Psoas muscle (tissue), 8 donors: ENCODE data around the gene RNF39. TPM values are rescaled to one million over a fixed set of nuclear protein-coding genes. Genes with fewer than 3 reads are reported as not detected.

Experiments used
- ATAC-seq, 4 donors: fragments of 200-7000 bp; cut with Tn5 transposase; one replicate each; pipeline ENCODE4 v1.9.1; 2020; ENCODE audit warnings: moderate library complexity in 3 of 4, mild to moderate bottlenecking in 2 of 4
- DNase-seq, 2 donors: peaks; one replicate each; pipeline ENCODE4 v3.0.0-alpha.2; 2020
- H3K27ac ChIP-seq: fragments of 200-600 bp; one replicate; pipeline ENCODE4 v1.8.0; 2022
- H3K27me3 ChIP-seq, 3 donors: fragments of 200-600 bp in 1 of 3; one replicate each; pipeline versions ENCODE4 v1.6.1 to v1.8.0; 2013 to 2022; ENCODE audit warnings: low read length in 2 of 3, mild to moderate bottlenecking in 2 of 3, moderate library complexity in 1 of 3; ENCODE audit not compliant: insufficient read depth in 3 of 3
- H3K36me3 ChIP-seq, 2 donors: fragments of 200-600 bp in 1 of 2; one replicate each; pipeline versions ENCODE4 v1.6.1 to v1.8.0; 2013 to 2022; ENCODE audit warnings: low read depth in 1 of 2, mild to moderate bottlenecking in 1 of 2, moderate library complexity in 1 of 2; ENCODE audit not compliant: insufficient read depth in 1 of 2
- H3K4me1 ChIP-seq: fragments of 200-600 bp; one replicate; pipeline ENCODE4 v1.8.0; 2022
- H3K4me3 ChIP-seq: fragments of 200-600 bp; one replicate; pipeline ENCODE4 v1.8.0; 2022; ENCODE audit warnings: mild to moderate bottlenecking
- H3K9me3 ChIP-seq: fragments of 200-600 bp; one replicate; pipeline ENCODE4 v1.8.0; 2022
- WGBS, 3 donors: extraction: QIAGEN DNeasy Blood & Tissue Kit; methylation state at CpG; one replicate each; pipeline versions ENCODE4 v1.1.6 to v1.1.7; 2013; 5-methylcytosine and 5-hydroxymethylcytosine counted together
- intact Hi-C, 2 donors: fragments of 100-400 bp; cut with DNase I; formaldehyde crosslinking; loops; one replicate each; pipeline versions ENCODE4 v1.11.0 to v1.14.2; 2022
- polyA plus RNA-seq, 3 donors: library from polyadenylated mRNA; stranded (reverse); fragments of 200-250 nt; gene quantifications; one replicate each; pipeline ENCODE4 v1.2.3, GENCODE V29; 2013
- total RNA-seq, 4 donors: library from RNA; stranded (reverse); fragmentation: NEBNext Ultra II Directional in 2 of 4; extraction: Animal tissue kit (Norgen Biotek cat#: 25700) in 2 of 4; gene quantifications; one replicate each; pipeline versions ENCODE4 v1.2.1 to v1.2.4, GENCODE V29; 2021 to 2023
- TF ChIP-seq, protein P1 (sequence below): fragments of 200-600 bp; IDR thresholded peaks from one replicate; pipeline ENCODE4 v1.8.0; 2022; ENCODE audit warnings: antibody characterized with exemption
- donor health status: healthy with polysubstance abuse.
- donor health status: DM: no; HTN: no; CAD: no; lungs with moderate emphysema.
- donor health status: Bipolar disorder and iron deficiency.
- donor health status: healthy.
- donor health status: DM: yes; HTN: yes; CAD: no.
- donor health status: DM: no; HTN: no; CAD: no.
- donor health status: DM: no; HTN: no; CAD: no.
- donor health status: DM: yes; HTN: yes; CAD: no.

RNF39 gene
- total and polyA plus RNA-seq, 7 donors, result 0.03 TPM; not detected in 6

DNA sequence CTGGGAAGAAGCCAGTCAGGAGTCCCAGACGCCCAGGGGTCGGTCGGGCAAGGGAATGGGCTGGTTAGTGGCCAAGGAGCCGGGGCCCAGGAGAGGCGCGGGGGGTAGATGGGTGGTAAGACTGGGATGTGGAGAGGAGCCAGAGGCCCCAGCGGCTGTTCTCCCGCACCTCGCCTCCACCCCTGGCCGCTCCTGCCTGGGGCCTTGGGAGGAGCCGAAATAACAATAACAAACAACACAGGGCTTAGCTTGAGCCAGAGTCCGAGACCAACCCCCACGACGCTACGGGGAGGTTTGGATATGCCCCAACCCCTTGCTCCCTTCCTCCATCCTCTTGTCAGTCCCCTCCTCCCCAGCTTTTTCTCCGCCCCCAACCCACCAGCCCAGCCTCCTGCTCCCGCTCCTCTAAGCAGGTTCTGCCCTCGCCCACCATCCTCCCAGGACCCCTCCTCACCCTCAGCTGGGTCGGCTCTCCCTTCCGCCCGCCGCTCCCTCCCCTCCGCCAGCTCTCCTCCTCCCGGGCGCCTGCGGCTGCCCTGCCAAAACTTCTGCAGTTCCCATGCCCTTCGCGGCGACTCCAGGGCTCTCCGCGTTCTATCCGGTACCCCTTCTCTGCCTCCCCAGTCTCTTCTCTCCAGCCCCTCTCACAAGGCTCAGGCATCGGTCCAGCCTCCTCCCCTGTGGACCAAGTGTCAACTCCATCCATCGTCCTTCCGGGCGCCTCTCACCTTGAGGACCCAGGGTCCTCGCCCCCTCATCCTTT is 1.1 kb downstream of the RNF39 start:
- whole genome bisulfite sequencing, 3 donors, result 3 to 9% (median 5%) methylated on average over 33 to 37 of the region's 37 CpGs
- TF ChIP-seq, protein P1, sequence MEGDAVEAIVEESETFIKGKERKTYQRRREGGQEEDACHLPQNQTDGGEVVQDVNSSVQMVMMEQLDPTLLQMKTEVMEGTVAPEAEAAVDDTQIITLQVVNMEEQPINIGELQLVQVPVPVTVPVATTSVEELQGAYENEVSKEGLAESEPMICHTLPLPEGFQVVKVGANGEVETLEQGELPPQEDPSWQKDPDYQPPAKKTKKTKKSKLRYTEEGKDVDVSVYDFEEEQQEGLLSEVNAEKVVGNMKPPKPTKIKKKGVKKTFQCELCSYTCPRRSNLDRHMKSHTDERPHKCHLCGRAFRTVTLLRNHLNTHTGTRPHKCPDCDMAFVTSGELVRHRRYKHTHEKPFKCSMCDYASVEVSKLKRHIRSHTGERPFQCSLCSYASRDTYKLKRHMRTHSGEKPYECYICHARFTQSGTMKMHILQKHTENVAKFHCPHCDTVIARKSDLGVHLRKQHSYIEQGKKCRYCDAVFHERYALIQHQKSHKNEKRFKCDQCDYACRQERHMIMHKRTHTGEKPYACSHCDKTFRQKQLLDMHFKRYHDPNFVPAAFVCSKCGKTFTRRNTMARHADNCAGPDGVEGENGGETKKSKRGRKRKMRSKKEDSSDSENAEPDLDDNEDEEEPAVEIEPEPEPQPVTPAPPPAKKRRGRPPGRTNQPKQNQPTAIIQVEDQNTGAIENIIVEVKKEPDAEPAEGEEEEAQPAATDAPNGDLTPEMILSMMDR, result no peak
- H3K9me3 ChIP-seq, result no peaks in the 10 kb centered on the region
- intact Hi-C loops, result no loop called here
- H3K27ac ChIP-seq, result no peak overlapping the region
- H3K4me3 ChIP-seq, result peak overlapping the region; percentile 46
- peaks cover 8% of the 10 kb centered on the region for H3K4me1 ChIP-seq
- DNase-seq, result no peak
- peak in 1 of 4 donors; percentile 28 for ATAC-seq
- H3K27me3 ChIP-seq, result peaks cover 0 to 87% (median 35%) of the 10 kb centered on the region in 3 donors
- H3K36me3 ChIP-seq, result peaks cover 0 to 9% of the 10 kb centered on the region in 2 donors

DNA sequence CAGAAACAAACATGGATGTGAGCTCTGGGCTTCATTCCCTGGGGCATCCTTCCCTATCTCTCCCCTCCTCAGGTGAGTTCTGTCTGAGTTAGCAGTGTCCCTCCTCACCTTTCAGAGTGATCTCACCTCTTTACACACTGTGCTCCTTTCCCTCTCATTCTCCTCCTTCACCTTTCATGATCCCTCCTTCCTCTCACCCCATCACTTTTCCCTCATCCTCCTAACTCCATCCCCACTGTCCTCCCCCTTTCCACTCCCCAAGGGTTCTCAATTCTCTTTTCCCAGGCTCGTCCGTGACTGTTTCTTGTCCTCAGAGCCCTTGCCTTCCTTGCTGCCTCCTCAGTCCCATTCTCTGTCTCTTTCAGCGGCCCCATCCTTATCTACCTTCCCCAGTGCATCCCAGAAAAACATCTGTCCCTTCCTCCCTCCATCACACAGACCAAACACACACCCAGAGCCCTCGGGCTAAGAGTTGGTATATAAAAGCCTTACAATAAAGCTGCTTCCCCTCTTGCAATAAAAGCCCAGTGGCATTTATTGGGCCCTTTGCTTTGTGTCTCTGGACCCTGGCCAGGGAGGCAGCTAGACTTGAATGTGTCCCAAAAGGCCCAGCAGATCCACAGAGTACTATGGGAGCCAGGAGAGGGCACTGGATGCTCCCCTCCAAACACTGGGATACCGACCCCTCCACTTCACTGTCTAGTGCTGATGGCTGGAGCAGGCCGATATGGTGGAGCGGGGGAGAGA is 1.9 kb downstream of the RNF39 start:
- ATAC-seq, result no peak
- TF ChIP-seq, protein P1, result no peak
- H3K4me1 ChIP-seq, result peaks cover 8% of the 10 kb centered on the region
- no peak overlapping the region for H3K4me3 ChIP-seq
- no peaks in the 10 kb centered on the region for H3K9me3 ChIP-seq
- no peak overlapping the region for H3K27ac ChIP-seq
- 46 to 55% (median 53%) methylated on average over 7 of the region's 7 CpGs for WGBS, 3 donors
- DNase-seq, result no peak
- H3K27me3 ChIP-seq, result peaks cover 0 to 80% (median 35%) of the 10 kb centered on the region in 3 donors
- intact Hi-C loops, result no loop called here
- H3K36me3 ChIP-seq, result peaks cover 0 to 17% of the 10 kb centered on the region in 2 donors

DNA sequence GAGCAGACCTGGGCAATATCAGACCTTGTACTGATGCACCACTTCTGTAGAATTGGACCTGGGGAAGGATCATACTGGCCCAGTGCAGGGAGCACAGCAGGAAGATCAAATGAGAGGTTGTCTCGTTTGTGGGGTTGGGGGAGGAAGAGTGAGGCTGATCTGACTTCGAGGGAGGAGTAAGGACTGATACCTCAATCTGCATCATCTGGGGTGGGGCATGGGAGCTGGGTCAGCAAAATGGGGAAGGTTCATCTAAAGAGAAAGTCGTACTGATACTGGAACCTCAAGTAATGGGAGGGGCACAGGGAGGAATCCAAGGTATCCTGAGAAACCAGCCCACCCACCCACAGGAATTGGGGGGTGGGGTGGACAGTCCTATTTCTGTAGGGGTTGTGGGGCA is 3.7 kb downstream of the RNF39 start:
- peaks cover 0 to 23% of the 10 kb centered on the region in 2 donors for H3K36me3 ChIP-seq
- H3K27me3 ChIP-seq, result peaks cover 0 to 65% (median 33%) of the 10 kb centered on the region in 3 donors
- H3K4me1 ChIP-seq, result peaks cover 17% of the 10 kb centered on the region
- intact Hi-C loops, result no loop called here
- no peak for DNase-seq
- H3K27ac ChIP-seq, result no peak overlapping the region
- ATAC-seq, result no peak
- H3K9me3 ChIP-seq, result no peaks in the 10 kb centered on the region
- TF ChIP-seq, protein P1, result no peak
- WGBS, 3 donors, result 45 to 56% (median 51%) methylated on average over 3 of the region's 3 CpGs
- H3K4me3 ChIP-seq, result no peak overlapping the region

DNA sequence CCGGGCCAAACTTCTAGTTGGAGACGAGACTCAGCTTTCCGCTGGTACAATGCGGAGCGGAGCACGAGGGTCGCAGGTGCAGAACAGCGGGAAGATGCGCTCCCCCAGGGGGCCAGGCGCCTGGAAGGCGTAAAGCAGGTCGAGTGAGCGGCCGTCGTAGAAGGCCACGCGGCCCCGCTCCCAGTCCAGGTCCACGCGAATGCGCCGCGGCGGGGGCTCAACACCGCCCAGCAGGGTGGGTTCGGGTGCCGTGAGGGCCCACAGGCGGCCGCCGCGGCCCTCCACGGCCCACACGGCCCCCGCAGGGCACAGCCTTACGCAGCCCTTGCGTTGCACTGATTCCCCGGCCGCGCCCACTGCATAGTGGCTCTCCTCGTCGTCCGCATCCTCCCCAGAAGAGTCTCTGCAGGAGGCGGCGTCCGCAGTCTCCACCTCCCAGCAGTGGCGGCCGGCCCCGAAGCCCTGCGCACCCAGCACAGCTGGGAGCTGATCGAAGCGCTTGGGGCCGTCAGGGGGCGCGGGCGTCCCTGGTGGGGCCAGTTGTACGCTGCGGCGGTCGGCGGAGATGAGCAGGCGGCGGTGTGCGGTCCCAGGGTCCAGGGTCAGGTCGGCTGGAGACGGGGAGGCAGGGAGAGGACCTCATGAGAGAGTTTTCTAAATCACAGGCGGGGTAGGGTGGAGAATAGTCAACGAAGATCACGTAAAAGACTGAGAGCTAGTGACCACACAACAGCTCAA is 4.3 kb downstream of the RNF39 start:
- Histone ChIP-seq H3K27ac (no peak overlapping the region), H3K4me3 (peak overlapping the region; percentile 32), H3K9me3 (no peaks in the 10 kb centered on the region), H3K36me3 (peaks cover 0 to 23% of the 10 kb centered on the region in 2 donors), H3K4me1 (peaks cover 17% of the 10 kb centered on the region), H3K27me3 (peaks cover 0 to 59% (median 33%) of the 10 kb centered on the region in 3 donors)
- intact Hi-C loops, result no loop called here
- WGBS, 3 donors, result 14 to 27% (median 23%) methylated on average over 49 to 68 of the region's 68 CpGs
- peak; percentile 29 to 64 for DNase-seq
- TF ChIP-seq, protein P1, result no peak
- no peak for ATAC-seq
